Daoy (cell line): Measurements from ENCODE around the gene KCNS3. TPM values are rescaled to one million over a fixed set of nuclear protein-coding genes. Genes with fewer than 3 reads are reported as not detected.
A peak's percentile ranks its signal among the peaks of the same experiment; 100 is the strongest.

Experiments used
- DNase-seq: peaks from one replicate; pipeline ENCODE4 v3.0.0-alpha.2; 2015; ENCODE audit warnings: low read depth
- total RNA-seq: library from RNA; depleted of rRNA; stranded (reverse); fragments of >200 nt; shearing (Covaris generic); gene quantifications from 2 replicates; pipeline ENCODE4 v1.2.3, GENCODE V29; 2014; rRNA removed

KCNS3 gene, protein sequence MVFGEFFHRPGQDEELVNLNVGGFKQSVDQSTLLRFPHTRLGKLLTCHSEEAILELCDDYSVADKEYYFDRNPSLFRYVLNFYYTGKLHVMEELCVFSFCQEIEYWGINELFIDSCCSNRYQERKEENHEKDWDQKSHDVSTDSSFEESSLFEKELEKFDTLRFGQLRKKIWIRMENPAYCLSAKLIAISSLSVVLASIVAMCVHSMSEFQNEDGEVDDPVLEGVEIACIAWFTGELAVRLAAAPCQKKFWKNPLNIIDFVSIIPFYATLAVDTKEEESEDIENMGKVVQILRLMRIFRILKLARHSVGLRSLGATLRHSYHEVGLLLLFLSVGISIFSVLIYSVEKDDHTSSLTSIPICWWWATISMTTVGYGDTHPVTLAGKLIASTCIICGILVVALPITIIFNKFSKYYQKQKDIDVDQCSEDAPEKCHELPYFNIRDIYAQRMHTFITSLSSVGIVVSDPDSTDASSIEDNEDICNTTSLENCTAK
- total RNA-seq = 6.2 and 9.7 TPM in 2 replicates

- DNase-seq = peak; percentile 65
These were observed at the start of gene KCNS3 for GRCh38 chr2:17878281-17879136. Gene KCNS3, plus strand, starts transcription at chr2:17878667. Its CDS starts 52,342 bp downstream, at chr2:17931009.

GRCh38 chr2:17830053-17831034 lies 48.1 kb upstream of the KCNS3 start:
- DNase-seq = peak; percentile 70

DNA sequence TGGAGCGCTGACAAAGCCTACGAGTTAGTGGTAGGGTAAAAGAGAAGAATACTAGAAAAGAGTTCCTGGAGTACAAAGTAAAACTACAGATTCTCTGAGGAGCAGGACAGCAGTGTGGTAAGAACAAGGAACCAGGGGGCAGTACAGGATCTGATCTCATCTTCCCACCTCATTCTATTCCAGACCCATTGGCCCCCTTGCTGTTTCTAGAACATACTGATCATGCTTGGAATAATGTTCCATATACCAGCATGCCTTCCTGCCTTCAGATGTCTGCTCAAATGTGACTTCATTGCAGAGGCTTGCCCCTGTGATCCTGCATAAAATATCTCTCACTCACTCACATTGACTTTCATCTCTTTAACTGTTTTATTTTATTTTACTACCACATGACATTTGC lies 43.0 kb upstream of the KCNS3 start:
- no peak for DNase-seq

- DNase-seq = no peak
These were observed 38.5 kb upstream of the KCNS3 start for GRCh38 chr2:17839959-17840358.

DNA sequence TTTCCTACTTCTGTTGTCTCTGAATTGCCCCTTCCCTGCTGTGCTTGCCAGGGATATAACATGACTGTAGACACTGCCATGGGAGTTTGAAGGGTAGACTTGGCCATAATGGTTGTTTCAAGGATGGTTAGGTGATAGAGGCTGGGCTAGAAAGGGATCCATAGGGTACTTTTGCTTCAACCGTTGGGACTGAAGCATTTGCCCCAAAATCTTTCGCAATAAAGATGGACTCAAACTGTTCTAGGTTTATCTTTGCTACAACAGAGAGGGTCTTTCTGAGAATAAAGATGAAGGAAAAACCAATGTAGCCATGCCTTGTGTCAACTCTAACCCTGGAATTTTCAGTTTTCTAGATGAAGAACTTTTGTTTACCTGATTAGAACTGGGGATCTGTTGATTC lies 35.0 kb upstream of the KCNS3 start:
- DNase-seq = no peak

- no peak for DNase-seq
These were observed 32.7 kb upstream of the KCNS3 start for GRCh38 chr2:17845806-17846205.

DNA sequence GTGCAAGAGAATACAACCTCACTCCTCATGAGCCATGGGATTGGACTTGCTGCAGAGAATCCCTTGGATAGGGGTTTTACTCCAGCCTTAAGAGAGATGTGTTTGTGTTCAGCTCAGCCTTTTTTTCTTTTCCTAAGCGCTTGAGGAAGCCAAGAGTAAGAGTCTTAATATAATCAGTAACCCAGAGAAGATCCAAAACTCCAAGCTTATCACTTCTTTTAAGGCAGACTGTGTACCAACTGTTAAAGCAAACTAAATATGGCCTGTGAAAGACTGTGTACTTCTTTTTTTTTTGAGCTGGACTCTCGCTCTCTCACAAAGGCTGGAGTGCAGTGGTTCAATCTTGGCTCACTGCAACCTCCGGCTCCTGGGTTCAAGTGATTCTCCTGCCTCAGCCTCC lies 31.8 kb upstream of the KCNS3 start:
- no peak for DNase-seq

DNA sequence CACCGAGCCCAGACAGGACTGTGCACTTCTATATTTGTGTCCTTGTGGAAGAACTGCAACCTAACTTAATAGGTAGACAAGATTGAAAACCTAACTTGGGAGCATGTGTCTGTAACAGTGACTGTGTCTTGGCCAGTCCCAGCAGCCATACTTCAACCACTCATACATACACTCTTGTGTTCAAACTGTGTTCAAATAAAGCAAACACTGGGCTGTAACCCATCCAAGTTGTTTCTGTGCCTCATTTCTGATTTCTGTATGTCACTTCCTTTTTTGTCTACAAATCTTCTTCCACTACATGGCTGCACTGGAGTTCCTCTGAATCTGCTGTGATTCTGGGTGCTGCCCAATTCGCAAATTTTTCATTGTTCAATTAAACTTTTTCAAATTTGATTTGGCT lies 31.2 kb upstream of the KCNS3 start:
- no peak for DNase-seq

GRCh38 chr2:17849275-17849674 lies 29.2 kb upstream of the KCNS3 start:
- no peak for DNase-seq

- no peak for DNase-seq
These were observed 28.3 kb upstream of the KCNS3 start for GRCh38 chr2:17850151-17850550.

DNA sequence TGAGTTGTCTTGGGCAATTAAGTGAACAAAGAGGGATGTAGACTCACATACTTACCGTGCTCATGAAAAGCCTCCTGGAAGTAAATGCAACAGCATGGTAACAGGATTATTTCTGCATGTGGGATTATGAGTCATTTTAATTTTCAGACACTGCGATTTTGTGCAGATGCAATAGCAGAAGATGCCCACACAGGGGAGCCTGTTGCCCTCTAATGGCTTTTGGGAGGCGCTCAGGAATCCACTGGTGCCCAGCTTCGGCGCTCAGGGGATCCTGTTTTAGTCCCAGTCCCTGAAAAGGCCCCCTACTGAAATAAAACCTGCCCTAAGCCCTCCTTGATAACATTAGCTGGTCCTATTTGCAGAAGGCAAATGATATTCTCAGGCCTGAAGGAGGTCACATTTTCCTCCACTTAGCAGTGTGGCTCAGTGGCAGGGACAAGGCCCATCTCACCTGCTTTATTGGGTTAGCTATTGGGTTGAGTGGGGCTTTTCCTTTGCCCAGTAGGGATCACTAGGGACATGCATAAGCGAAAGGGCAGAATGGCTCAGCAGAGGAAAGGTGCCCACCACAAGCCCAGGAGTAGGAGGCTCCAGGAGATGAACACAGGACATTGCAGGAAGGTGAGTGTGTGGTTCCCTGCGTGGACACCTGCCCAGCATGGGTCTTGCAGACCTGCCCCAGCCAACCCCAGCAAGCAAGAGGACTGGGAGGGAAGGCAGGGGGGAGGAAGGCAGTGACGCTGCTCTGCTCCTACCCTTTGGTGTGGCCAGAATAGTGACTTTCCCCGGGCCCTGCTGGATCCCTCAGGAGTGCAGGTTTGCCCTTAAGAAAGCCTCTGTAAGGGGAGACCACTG lies 26.5 kb upstream of the KCNS3 start:
- peak; percentile 54 for DNase-seq

DNA sequence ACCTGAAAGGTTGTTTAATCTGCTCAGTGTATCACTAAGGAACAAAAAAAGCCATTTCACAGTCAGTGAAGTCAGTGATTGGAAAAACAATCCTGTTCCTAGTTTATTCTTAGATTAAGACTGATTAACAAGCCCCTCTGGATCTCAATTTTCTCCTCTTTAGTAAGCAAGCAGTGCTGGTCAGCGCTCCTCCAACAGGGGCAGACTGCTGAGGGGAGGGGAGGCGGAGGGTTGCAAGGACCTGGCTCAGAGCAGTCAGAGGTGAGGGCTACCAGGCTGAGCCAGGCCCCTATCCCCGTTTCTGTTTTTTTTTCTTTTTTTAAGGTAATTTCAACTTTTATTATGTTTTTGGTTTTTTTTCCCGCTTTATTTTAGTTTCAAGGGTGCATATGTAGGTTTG lies 24.7 kb upstream of the KCNS3 start:
- no peak for DNase-seq

GRCh38 chr2:17857021-17857420 lies 21.4 kb upstream of the KCNS3 start:
- peak; percentile 13 for DNase-seq

- DNase-seq = no peak
These were observed 20.4 kb upstream of the KCNS3 start for GRCh38 chr2:17858064-17858463.

DNA sequence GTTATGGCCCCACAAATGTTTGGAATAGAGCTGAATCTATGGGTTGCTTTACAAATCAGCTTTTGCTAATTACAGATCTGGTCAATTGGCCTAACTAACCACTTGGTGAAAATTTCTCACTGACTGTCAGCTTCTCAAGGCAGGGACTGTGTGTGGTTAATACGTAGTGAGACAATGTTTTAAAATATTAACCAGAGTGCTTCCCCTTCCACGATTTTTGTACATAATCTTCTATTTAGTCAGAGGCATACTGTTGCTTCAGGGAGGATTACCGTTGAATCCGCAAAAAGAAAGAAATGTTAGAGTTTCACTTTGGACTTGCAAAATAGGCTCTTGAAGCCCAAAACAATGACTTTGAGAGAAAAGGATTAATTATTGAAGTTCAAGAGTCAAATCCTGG lies 14.9 kb upstream of the KCNS3 start:
- no peak for DNase-seq

- no peak for DNase-seq
These were observed 13.8 kb upstream of the KCNS3 start for GRCh38 chr2:17864676-17865075.

GRCh38 chr2:17867133-17867532 lies 11.3 kb upstream of the KCNS3 start:
- no peak for DNase-seq

DNA sequence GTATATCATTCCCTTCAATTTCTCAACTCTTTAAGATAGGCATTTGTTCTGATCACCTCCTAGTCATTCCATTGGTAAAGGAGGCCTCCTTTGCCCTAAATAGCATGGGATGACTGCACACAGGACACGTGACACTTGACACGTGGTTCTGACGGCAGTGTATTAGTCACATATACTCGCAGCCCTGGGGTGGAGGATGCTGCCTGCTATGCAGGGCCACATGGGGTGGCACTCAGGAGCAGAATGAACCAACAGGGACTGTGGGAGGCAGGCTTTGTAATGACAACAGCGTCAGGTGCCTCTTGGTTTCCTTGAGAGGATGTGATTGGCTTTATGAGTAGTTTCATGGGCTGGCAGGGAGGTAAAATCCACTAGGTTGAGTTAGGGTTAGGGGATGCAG lies 9.3 kb upstream of the KCNS3 start:
- DNase-seq = peak; percentile 41

GRCh38 chr2:17871639-17872038 lies 6.8 kb upstream of the KCNS3 start:
- no peak for DNase-seq

- no peak for DNase-seq
These were observed 5.4 kb upstream of the KCNS3 start for GRCh38 chr2:17873021-17873420.

- DNase-seq = no peak
These were observed 1.9 kb upstream of the KCNS3 start for GRCh38 chr2:17876590-17876989.
